Cerebellar nuclear complex (tissue), 1 donor: ENCODE data around the gene ZEB2.

Experiments used
- DNase-seq, 2 experiments: peaks; one replicate each; lab custom pipeline; 2025; lab: John Stamatoyannopoulos, UW

Gene ZEB2

DNA sequence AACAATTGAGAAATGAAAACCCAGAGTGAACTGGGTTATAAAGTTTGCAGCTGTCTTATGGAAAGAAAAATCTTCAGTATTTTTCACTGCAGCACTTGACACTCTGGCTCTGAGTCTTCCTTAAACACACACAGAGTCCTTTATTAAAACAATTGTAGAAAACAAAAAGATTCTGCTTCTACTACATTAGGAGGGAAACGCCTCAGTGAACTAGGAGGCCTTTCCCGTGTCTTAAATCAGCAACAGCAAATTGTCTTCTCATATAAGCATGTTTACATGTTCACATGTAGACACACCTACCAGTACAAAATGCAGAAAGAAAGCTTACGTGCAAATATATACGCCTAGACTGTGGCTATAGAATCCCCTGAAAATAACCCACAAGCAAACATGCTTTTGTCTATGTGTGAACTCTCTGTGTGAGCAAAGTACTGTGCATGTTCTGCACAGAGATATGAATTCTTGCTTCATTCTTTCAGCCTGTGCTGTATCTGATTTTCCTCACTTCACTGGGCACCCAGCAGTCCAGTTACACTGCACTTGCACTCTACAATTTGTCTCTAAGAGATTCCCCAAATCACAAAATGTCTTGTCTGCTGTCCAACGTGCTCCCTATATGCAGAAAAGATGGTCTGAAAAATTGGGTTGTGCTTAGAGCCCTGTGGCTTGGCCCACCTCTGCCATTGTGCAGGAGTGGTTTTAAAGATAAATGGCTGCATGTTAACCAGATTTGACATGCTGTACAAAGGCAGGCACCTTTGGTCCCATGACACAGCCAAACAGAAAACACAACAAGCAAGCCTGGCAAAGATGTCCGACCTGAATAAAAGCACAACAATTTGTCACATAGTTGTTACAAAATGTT lies 24.5 kb downstream of the ZEB2 start:
- DNase-seq: no peak

DNA sequence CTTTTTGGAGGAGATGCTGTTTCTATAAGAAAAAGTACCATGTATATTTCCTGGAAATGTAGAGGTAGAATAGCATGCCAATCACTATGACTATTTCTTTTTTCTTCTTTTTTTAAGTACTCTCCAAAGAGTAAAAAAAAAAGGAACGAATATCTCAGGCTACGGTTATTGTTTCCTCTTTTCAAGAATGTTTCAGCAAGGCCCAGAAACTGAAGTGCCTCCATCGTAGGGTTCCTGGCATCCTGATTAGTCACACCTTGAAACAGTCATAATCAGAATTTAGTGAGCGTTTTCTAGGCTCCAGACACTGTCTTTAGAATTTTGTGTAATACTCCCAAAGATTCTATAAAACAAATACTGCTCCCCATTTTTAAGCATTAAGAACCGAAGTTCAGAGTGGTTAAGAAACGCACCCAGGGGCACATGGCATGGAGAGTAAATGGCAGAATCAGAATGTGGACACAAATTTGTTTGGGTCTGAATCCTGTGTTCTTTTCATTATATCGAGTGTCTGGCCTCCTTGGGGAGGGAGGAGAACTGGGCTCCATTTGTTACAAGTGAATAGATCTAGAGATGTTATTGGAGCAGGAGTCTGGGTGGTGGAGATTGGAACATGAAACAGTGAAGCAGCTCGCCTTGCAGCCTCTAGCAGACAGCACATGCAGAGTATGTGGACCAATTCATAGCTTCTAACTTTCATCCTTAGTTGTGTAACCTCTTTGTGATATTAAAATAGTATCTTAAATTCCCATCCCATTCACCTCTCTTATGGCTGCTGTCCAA lies 26.7 kb downstream of the ZEB2 start:
- DNase-seq: no peak

- no peak for DNase-seq
Observed at GRCh38 chr2:144490857-144491256, 29.1 kb downstream of the ZEB2 start.

GRCh38 chr2:144490017-144490416 lies 29.9 kb downstream of the ZEB2 start:
- no peak for DNase-seq

- no peak for DNase-seq
Observed at GRCh38 chr2:144489315-144489916, 30.5 kb downstream of the ZEB2 start.

- no peak for DNase-seq
Observed at GRCh38 chr2:144484201-144484948, 35.5 kb downstream of the ZEB2 start.

DNA sequence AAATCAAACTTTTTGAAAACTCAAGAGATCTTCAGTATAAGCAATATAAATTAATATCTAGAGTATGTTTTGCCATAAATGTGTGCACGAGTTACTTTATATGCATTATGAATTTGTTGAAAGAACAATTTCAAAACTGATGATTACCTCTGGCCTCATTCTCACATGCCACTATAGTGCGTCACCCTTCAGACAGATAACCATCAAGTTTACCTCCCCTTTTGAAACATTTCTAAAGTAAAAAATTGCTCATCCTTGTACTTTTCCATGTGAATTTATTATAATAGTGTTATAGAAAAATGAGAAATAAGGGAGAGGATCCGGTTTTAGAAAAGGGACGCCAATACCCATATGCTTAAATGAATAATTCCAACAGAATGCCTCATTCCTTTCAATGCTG lies 38.3 kb downstream of the ZEB2 start:
- no peak for DNase-seq

- no peak for DNase-seq
Observed at GRCh38 chr2:144481109-144481508, 38.8 kb downstream of the ZEB2 start.

DNA sequence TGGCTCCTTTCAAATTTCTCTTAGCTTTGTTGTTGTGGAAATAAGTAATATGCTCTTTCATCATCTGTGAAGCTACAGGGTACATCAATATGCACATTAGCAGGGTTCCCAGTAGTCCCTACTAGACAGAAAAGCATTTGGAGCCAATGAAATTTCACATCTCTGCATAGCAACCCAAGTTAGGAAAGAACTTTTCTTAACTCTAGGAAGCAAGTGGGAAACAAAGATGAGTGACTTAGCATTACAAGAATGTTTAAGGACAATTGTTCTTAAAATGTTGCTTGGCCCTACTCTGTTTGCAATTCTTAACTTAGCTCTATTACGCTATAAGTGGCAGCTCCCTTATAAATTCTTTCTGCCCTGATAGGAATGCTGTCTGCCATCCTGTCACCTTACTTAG lies 39.6 kb downstream of the ZEB2 start:
- DNase-seq: no peak

- no peak for DNase-seq
Observed at GRCh38 chr2:144479659-144480058, 40.3 kb downstream of the ZEB2 start.

GRCh38 chr2:144479138-144479537 lies 40.8 kb downstream of the ZEB2 start:
- DNase-seq: no peak

GRCh38 chr2:144477957-144478311 lies 42.0 kb downstream of the ZEB2 start:
- DNase-seq: no peak

DNA sequence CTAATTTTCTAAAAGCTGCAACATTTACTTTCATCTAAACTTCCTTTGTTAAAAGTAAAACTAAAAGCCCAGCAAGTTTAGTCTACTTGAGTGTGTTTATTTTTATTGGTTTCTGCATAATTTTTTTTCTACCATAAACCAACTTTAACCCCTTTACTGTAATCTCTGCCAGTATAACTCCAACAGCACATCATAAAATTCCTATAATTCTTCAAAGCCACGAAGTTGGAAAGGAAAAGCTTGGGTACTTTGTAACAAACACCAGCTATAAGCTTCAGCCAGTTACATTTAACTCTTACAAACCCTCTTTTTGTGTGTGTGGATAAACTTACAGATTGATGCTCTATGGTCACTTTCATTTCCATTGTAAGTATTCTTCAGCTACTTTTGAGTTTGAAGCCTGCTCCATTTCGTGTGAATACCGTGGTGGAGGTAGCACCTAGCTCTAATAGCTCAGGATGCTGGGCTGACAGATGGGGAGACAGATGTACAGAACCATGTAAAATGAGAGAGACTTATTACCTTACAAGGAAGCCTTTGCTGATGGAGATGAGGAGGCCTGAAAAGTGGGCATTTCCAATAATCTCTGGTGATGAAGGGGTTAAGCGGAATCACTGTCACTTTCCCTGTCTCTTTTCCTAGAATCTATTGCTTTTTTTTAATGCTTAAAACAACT lies 42.5 kb downstream of the ZEB2 start:
- no peak for DNase-seq

DNA sequence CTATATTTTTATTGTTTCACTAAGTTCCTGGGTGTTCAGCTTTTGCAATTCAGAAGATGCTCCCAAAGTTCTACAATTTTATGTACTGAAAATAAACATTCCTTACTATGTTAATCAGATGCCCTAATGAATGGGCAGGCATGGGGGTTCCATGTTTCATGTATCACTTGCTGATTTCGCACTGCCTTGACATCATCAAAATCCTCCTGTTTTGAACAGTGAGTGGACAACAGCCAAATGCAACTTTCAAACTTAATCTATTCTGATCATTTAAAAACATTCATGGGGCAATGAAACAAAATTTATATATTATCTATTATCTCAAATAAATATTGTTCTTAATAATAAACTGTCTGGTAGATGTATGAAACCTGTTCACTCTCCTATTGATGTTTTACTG lies 43.2 kb downstream of the ZEB2 start:
- no peak for DNase-seq

GRCh38 chr2:144475569-144476275 lies 44.2 kb downstream of the ZEB2 start:
- no peak for DNase-seq

DNA sequence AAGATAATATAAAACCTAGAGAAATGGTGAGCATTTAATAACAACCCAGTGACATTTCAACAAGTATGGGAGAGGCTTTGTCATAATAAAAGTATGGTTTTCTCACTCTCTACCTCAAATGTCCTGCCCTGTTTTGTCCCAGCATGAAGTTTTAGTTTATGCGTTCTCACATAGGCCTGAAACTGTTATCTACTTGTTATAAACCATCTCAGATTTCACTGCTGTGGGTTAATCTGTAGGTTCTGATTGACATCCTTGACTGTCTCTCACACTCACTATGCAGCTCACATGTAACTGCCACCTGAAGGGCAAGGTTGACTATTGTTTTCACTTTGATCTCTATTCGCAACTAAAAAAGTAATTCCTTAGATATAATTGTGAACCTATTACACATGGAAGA lies 44.9 kb downstream of the ZEB2 start:
- DNase-seq: no peak

DNA sequence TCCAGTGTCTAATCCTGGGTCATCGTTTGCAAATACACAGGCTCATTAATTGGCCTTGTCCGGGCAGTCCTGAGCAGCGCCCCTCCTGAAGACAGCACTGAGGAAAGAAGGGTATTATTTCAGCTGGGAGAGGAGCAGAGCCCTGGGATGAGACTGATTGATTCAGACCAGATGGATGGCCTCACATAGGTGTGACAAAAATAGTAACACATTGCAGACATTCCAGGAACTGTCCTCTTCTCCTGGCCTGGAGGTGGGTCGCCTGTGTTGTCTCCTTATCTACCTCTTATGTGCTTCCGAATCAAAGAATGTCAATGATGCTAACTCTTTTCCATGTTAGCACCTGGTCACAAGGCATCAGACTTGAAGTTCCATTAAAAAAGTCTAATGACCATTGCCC lies 45.9 kb downstream of the ZEB2 start:
- no peak for DNase-seq

- DNase-seq: no peak
Observed at GRCh38 chr2:144472911-144473310, 47.0 kb downstream of the ZEB2 start.

- DNase-seq: no peak
Observed at GRCh38 chr2:144472046-144472412, 47.9 kb downstream of the ZEB2 start.

DNA sequence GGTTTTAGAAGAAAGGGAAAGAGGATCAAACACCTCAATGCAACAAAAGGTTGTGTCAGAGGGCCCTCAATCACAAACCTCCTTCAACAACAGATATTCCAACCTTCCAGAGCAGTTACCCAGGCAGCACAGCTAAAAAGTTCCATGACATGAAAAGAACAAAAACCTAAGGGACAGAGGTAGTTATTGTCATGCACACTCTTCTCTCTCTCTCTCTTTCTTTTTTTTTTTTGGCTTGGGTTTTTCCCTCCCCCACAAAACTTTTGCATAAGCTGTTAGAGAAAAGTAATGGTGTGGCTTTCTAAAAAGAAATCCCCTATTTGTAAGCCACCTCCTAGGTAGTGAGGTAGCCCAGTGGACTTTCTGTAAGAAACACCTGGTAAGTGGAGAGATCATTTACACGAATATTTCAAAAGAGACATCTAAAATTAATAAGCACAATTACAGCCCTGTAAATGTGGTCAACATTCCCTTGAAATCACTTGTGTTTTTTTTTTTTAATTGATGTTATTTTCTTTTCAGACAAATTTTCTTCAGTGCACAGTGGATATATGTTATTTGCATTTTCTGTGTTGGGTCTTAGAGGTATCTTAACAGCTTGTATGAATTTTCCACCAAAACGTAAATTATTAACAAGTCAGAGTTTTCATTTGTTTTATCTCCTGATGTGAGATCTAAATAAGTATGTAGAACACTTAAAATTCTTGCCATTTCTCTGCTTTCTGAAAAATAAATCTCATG lies 48.4 kb downstream of the ZEB2 start:
- no peak for DNase-seq
